ENCODE data around the gene CYB5RL. TPM values are rescaled to one million over a fixed set of nuclear protein-coding genes. Genes with fewer than 3 reads are reported as not detected.
A peak's percentile ranks its signal among the peaks of the same experiment; 100 is the strongest.
"Not testable (repeated sequence)": the region's sequence is repeated elsewhere in the genome, so short reads cannot be mapped to it uniquely, and the experiment has no call there.

The CYB5RL gene
- total RNA-seq, 1 experiment from 2014 or later, result 14.3 TPM

- not testable (repeated sequence) for H3K36me3 ChIP-seq (replicated peaks; ENCODE audit: control insufficient read depth, insufficient read depth, low read length); DNase-seq; H3K4me3 ChIP-seq (ENCODE audit: insufficient read depth, low read depth, low read length); H3K27me3 ChIP-seq (ENCODE audit: control insufficient read depth, insufficient read depth, low read length)
Observed at GRCh38 chr1:54166357-54166756, 33.5 kb downstream of the CYB5RL start.

GRCh38 chr1:54165146-54165545 is 34.7 kb downstream of the CYB5RL start:
- no peak for DNase-seq
- no peaks in the 10 kb centered on the region for H3K36me3 ChIP-seq (replicated peaks; ENCODE audit: control insufficient read depth, insufficient read depth, low read length)
- no peak overlapping the region for H3K4me3 ChIP-seq (ENCODE audit: insufficient read depth, low read depth, low read length)

GRCh38 chr1:54163573-54163972 is 36.3 kb downstream of the CYB5RL start:
- no peak for DNase-seq
- no peaks in the 10 kb centered on the region for H3K36me3 ChIP-seq (replicated peaks; ENCODE audit: control insufficient read depth, insufficient read depth, low read length)

More at GRCh38 chr1:54165146-54165545, 34.7 kb downstream of the CYB5RL start:
- no peaks in the 10 kb centered on the region for H3K27me3 ChIP-seq (ENCODE audit: control insufficient read depth, insufficient read depth, low read length)

GRCh38 chr1:54163051-54163450 is 36.8 kb downstream of the CYB5RL start:
- no peaks in the 10 kb centered on the region for H3K36me3 ChIP-seq (replicated peaks; ENCODE audit: control insufficient read depth, insufficient read depth, low read length)
- no peak overlapping the region for H3K4me3 ChIP-seq (ENCODE audit: insufficient read depth, low read depth, low read length)
- DNase-seq, result no peak
- H3K27me3 ChIP-seq (ENCODE audit: control insufficient read depth, insufficient read depth, low read length), result no peaks in the 10 kb centered on the region

More at GRCh38 chr1:54163573-54163972, 36.3 kb downstream of the CYB5RL start:
- Histone ChIP-seq H3K27me3 (ENCODE audit: control insufficient read depth, insufficient read depth, low read length) (no peaks in the 10 kb centered on the region), H3K4me3 (ENCODE audit: insufficient read depth, low read depth, low read length) (no peak overlapping the region)

GRCh38 chr1:54161495-54162168 is 38.2 kb downstream of the CYB5RL start:
- H3K36me3 ChIP-seq (replicated peaks; ENCODE audit: control insufficient read depth, insufficient read depth, low read length), result no peaks in the 10 kb centered on the region
- H3K4me3 ChIP-seq (ENCODE audit: insufficient read depth, low read depth, low read length), result no peak overlapping the region
- no peak for DNase-seq

GRCh38 chr1:54160351-54160750 is 39.5 kb downstream of the CYB5RL start:
- DNase-seq, result no peak
- no peaks in the 10 kb centered on the region for H3K36me3 ChIP-seq (replicated peaks; ENCODE audit: control insufficient read depth, insufficient read depth, low read length)
- H3K4me3 ChIP-seq (ENCODE audit: insufficient read depth, low read depth, low read length), result no peak overlapping the region
- no peaks in the 10 kb centered on the region for H3K27me3 ChIP-seq (ENCODE audit: control insufficient read depth, insufficient read depth, low read length)

More at GRCh38 chr1:54161495-54162168, 38.2 kb downstream of the CYB5RL start:
- no peaks in the 10 kb centered on the region for H3K27me3 ChIP-seq (ENCODE audit: control insufficient read depth, insufficient read depth, low read length)

- no peak overlapping the region for H3K4me3 ChIP-seq (ENCODE audit: insufficient read depth, low read depth, low read length)
- no peak for DNase-seq
Observed at GRCh38 chr1:54159733-54160316, 40.0 kb downstream of the CYB5RL start.

GRCh38 chr1:54158071-54158470 is 41.8 kb downstream of the CYB5RL start:
- no peak overlapping the region for H3K4me3 ChIP-seq (ENCODE audit: insufficient read depth, low read depth, low read length)
- H3K27me3 ChIP-seq (ENCODE audit: control insufficient read depth, insufficient read depth, low read length), result no peaks in the 10 kb centered on the region
- no peaks in the 10 kb centered on the region for H3K36me3 ChIP-seq (replicated peaks; ENCODE audit: control insufficient read depth, insufficient read depth, low read length)
- DNase-seq, result no peak

More at GRCh38 chr1:54159733-54160316, 40.0 kb downstream of the CYB5RL start:
- Histone ChIP-seq H3K36me3 (replicated peaks; ENCODE audit: control insufficient read depth, insufficient read depth, low read length) (no peaks in the 10 kb centered on the region), H3K27me3 (ENCODE audit: control insufficient read depth, insufficient read depth, low read length) (no peaks in the 10 kb centered on the region)

- no peaks in the 10 kb centered on the region for H3K27me3 ChIP-seq (ENCODE audit: control insufficient read depth, insufficient read depth, low read length)
- H3K36me3 ChIP-seq (replicated peaks; ENCODE audit: control insufficient read depth, insufficient read depth, low read length), result no peaks in the 10 kb centered on the region
- DNase-seq, result no peak
- no peak overlapping the region for H3K4me3 ChIP-seq (ENCODE audit: insufficient read depth, low read depth, low read length)
Observed at GRCh38 chr1:54157401-54157800, 42.4 kb downstream of the CYB5RL start.

GRCh38 chr1:54156986-54157385 is 42.8 kb downstream of the CYB5RL start:
- Histone ChIP-seq H3K36me3 (replicated peaks; ENCODE audit: control insufficient read depth, insufficient read depth, low read length) (no peaks in the 10 kb centered on the region), H3K4me3 (ENCODE audit: insufficient read depth, low read depth, low read length) (no peak overlapping the region), H3K27me3 (ENCODE audit: control insufficient read depth, insufficient read depth, low read length) (no peaks in the 10 kb centered on the region)
- DNase-seq, result no peak

- DNase-seq, result no peak
- Histone ChIP-seq H3K36me3 (replicated peaks; ENCODE audit: control insufficient read depth, insufficient read depth, low read length) (no peaks in the 10 kb centered on the region), H3K27me3 (ENCODE audit: control insufficient read depth, insufficient read depth, low read length) (no peaks in the 10 kb centered on the region), H3K4me3 (ENCODE audit: insufficient read depth, low read depth, low read length) (no peak overlapping the region)
Observed at GRCh38 chr1:54156201-54156600, 43.6 kb downstream of the CYB5RL start.

GRCh38 chr1:54153535-54154439 is 46.0 kb downstream of the CYB5RL start:
- Histone ChIP-seq H3K36me3 (replicated peaks; ENCODE audit: control insufficient read depth, insufficient read depth, low read length) (no peaks in the 10 kb centered on the region), H3K4me3 (ENCODE audit: insufficient read depth, low read depth, low read length) (no peak overlapping the region), H3K27me3 (ENCODE audit: control insufficient read depth, insufficient read depth, low read length) (no peaks in the 10 kb centered on the region)
- DNase-seq, result peak; percentile 82

GRCh38 chr1:54152696-54153095 is 47.1 kb downstream of the CYB5RL start, which contains the start of gene CDCP2:
CDCP2 (minus strand) TSS chr1:54153000; CDS start chr1:54152922, 78 bp downstream.
- H3K36me3 ChIP-seq (replicated peaks; ENCODE audit: control insufficient read depth, insufficient read depth, low read length), result no peaks in the 10 kb centered on the region
- no peaks in the 10 kb centered on the region for H3K27me3 ChIP-seq (ENCODE audit: control insufficient read depth, insufficient read depth, low read length)
- DNase-seq, result no peak
- H3K4me3 ChIP-seq (ENCODE audit: insufficient read depth, low read depth, low read length), result no peak within 1 kb of the TSS

- DNase-seq, result no peak
- Histone ChIP-seq H3K4me3 (ENCODE audit: insufficient read depth, low read depth, low read length) (no peak overlapping the region), H3K27me3 (ENCODE audit: control insufficient read depth, insufficient read depth, low read length) (no peaks in the 10 kb centered on the region), H3K36me3 (replicated peaks; ENCODE audit: control insufficient read depth, insufficient read depth, low read length) (no peaks in the 10 kb centered on the region)
Observed at GRCh38 chr1:54151013-54151412, 48.8 kb downstream of the CYB5RL start.
